Prostate gland (tissue), 2 donors: ENCODE results near the gene CASQ2.

Experiments
- POLR2AphosphoS5 ChIP-seq: sonication (generic); formaldehyde crosslinking; IDR thresholded peaks from one replicate; pipeline ENCODE4 v1.6.1; 2017; ENCODE audit warnings: antibody characterized with exemption
- TF ChIP-seq, protein P1 (sequence below), 4 experiments: fragments of 200-600 bp in 2 of 4; fragments of 450-650 bp in 2 of 4; sonication (generic) in 2 of 4; IDR thresholded peaks; 1 replicate in 3 of 4; 2 replicates in 1 of 4; pipeline ENCODE4 v1.5.1; 2016 to 2019; ENCODE audit warnings: antibody characterized with exemption in 4 of 4, mild to moderate bottlenecking in 2 of 4, moderate library complexity in 2 of 4

DNA sequence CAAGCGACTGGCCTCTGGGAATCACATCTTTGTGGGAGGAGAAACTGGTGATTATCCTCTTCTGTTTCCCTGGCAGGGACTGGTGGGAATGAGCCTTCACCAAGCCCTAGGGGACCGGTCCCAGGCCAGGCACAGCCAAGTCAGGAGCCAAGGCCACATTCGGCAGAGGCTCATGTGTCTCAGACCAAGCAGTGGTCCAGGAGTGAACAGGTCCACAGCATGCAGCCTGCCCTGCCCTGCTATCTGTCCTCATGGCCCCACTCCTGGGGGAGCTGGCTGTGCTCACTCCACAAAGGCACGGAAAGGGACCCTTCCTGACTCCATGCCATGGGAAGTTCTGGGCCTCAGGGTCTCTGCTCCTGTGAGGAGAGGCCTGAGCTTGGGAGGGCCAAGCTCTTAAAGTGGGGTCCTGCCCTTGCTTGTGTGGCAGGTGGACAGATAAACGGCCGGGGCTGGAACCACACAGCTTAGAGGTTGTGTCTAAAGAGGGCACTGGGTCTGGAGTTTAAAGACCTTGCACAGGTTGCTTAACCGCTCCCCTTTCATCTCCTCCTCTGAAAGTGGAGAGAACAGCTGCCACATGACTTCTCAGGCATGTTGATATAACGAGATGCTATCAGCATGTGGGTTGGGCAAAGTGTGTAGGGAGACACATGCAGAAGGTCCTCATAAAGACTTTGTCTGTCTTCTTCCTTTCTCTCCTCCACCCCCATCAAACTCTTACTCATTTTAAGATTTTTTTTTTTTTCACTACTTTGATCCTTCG, 57.5 kb downstream of the CASQ2 start:
- TF ChIP-seq, protein P1, sequence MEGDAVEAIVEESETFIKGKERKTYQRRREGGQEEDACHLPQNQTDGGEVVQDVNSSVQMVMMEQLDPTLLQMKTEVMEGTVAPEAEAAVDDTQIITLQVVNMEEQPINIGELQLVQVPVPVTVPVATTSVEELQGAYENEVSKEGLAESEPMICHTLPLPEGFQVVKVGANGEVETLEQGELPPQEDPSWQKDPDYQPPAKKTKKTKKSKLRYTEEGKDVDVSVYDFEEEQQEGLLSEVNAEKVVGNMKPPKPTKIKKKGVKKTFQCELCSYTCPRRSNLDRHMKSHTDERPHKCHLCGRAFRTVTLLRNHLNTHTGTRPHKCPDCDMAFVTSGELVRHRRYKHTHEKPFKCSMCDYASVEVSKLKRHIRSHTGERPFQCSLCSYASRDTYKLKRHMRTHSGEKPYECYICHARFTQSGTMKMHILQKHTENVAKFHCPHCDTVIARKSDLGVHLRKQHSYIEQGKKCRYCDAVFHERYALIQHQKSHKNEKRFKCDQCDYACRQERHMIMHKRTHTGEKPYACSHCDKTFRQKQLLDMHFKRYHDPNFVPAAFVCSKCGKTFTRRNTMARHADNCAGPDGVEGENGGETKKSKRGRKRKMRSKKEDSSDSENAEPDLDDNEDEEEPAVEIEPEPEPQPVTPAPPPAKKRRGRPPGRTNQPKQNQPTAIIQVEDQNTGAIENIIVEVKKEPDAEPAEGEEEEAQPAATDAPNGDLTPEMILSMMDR (IDR thresholded peaks at IDR 0.05) = no peak
- peak; percentile 93 for TF ChIP-seq POLR2AphosphoS5
